GM19043 (cell line): ENCODE results near the gene ZNF92.
"Not testable (repeated sequence)": the region's sequence is repeated elsewhere in the genome, so short reads cannot be mapped to it uniquely, and the experiment has no call there.

ENCODE experiments used
- ATAC-seq: cut with Tn5 transposase; IDR thresholded peaks from one replicate; pipeline ENCODE4 v1.9.1; 2021; ENCODE audit warnings: low read depth; ENCODE audit not compliant: unreplicated experiment

Gene ZNF92

DNA sequence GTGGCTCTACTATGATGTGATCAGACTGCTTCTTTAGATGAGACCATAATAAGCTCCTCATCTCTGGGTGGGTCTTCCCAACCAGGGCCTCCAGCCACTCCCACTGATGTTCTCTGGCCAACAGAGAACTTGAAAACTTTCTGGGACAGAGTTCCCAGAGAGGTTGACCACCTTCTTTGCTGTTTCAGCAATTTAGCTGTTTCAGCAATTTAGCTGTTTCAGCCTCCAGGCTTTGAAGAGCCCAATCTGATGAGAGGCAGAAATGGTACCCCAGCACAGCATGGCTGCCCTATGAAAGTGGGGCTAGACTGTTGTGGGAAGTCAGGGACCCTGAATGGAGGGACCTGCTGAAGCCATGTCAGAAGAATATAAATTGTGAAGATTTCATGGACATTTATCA, 49.0 kb downstream of the ZNF92 start:
- no peak for ATAC-seq

- ATAC-seq, result not testable (repeated sequence)
Measured at GRCh38 chr7:65423286-65423685, 49.6 kb downstream of the ZNF92 start.

- no peak for ATAC-seq
Measured at GRCh38 chr7:65429642-65430343, 56.1 kb downstream of the ZNF92 start.

DNA sequence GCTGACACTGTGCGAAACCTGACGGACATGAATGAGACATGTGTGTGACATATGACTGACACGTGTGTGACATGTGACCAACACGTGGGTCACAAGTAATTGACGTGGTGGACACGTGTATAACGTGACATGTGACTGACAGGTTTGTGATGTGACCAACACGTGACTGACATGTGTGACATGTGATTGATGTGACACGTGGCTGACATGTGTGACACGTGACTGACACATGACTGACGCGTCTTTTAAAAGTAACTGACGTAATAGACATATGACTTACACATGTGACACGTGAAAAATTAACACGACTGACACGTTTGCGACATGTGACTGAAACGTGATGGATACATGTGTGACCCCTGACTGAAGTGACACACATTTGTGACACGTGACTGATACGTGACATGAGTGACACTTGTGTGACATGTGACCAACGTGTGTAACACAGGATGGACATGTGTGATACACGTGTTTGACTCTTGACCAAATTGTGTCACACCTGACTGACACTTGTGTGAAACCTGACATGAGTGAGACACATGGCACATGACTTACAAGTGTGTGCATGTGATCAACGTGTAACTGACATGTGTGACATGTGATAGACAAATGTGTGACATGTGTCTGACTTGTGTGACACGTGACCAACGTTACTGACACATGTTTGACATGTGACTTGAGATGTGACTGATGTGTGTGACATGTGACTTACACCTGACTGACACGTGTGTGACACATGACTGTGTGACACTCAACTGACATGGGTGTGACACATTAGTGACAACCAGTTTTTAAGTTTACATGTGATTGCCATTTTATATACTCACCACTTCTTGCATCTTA, 56.9 kb downstream of the ZNF92 start:
- ATAC-seq, result no peak

GRCh38 chr7:65434307-65434706, 60.7 kb downstream of the ZNF92 start:
- no peak for ATAC-seq

DNA sequence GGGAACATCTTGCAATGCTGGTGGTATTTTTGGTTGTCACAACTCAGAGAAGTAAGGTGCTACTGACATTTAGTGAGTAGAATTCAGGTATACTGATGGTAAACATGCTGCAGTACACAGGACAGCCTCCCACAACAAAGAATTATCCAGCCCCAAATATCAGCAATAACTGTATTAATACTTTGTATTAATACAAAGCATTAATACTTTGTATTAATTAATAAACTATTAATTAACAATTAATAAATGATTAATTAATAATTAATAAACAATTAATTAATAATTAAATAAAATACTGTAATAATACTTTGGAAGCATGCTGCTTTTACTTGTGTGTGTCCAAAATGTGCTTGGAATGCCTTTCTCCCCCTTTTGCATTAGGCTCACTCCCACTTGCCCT, 62.5 kb downstream of the ZNF92 start:
- ATAC-seq, result no peak

GRCh38 chr7:65438598-65438997, 64.9 kb downstream of the ZNF92 start:
- ATAC-seq, result no peak

DNA sequence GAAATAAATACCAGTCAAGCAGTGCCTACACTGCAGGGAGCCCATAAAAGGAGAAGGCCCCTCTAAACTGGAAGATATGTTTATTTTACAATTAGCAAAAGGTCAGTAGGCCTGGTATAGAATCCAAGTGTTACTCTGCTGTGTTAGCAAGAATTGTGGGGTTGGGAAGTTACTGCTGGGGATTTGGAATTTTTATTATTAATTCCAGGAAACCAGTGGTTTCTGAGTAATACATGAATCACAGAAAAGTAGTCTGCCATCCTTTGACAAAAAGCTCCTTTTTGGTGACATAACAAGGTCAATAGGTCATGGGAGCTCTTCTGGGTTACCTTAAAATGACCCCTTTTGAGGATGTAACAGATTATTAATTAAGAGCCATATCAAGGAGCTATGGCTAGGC, 67.4 kb downstream of the ZNF92 start:
- no peak for ATAC-seq

- no peak for ATAC-seq
Measured at GRCh38 chr7:65444205-65444842, 70.7 kb downstream of the ZNF92 start.

DNA sequence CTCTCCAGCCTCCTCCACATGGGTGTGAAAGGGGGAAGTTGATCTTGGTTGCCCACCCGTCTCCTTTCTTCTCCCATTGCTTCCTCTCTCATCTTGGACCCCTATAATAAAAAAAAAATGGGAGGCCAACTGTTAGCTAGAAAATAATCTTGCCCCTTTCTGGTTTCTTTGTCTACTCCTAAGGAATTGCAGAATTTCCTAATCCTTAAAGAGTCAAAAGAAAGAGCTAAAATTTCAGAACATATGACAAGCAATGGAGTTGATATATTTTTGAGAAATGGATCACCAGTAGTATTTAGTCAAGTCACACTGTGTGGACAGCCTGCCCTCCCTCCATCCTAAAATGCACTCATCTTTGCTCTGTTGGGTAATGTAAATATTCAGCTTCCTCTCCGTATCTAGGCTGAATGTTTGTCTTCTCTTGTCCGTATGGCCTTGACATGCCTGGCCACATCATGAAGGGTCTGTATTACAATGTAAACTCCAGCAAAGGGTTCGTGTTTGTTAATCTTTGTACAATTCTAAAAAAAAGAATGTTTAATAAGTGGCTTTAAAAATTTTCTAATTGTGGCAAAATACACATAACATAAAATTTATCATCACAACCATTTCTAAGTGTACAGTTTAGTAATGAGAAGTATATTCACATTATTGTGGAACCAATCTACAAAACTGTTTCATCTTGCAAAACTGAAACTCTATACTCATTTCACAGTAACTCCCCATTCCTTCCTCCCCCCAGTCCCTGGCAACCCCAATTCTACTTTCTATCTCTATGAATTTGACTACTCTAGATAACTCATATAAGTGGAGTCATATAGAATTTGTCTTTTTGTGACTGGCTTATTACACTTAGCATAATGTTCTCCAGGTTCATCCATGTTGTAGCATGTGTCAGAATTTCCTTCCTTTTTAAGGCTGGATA, 71.5 kb downstream of the ZNF92 start:
- ATAC-seq, result no peak

DNA sequence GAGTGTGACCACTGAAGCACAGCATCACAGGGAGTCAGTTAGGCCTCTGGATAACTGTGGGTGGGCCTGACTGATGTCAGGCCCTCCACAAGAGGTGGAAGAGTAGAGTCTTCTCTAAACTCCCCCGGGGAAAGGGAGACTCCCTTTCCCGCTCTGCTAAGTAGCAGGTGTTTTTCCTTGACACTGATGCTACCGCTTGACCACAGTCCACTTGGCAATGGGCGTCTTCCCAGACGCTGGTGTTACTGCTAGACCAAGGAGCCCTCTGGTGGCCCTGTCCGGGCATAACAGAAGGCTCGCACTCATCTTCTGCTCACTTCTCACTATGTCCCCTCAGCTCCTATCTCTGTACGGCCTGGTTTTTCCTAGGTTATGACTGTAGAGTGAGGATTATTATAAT, 73.4 kb downstream of the ZNF92 start:
- ATAC-seq, result not testable (repeated sequence)

GRCh38 chr7:65448816-65449504, 75.3 kb downstream of the ZNF92 start:
- ATAC-seq, result no peak

DNA sequence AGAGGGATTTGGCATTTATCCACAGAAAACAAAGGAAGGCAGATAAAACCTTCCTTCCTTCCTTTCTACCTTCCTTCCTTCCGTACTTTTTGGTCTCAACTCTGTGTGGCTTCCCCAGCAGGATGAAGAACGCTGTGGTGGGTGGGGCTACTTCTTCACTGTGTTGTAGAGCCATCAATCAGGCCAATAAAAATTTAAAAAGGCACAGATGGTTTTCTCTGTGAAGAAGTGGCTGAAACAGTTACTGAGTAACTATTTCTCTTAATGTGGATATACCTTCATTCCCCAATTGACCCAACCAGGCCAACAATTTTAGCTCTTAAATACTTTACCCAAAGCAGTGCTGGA, 75.8 kb downstream of the ZNF92 start:
- ATAC-seq, result no peak
